HG03103 (cell line): Measurements from ENCODE around the gene LRRC59.
A peak's percentile ranks its signal among the peaks of the same experiment; 100 is the strongest.
"Not testable (repeated sequence)": the region's sequence is repeated elsewhere in the genome, so short reads cannot be mapped to it uniquely, and the experiment has no call there.

Experiments
- ATAC-seq: cut with Tn5 transposase; IDR thresholded peaks from one replicate; pipeline ENCODE4 v1.9.1; 2021; ENCODE audit warnings: low read depth; ENCODE audit not compliant: unreplicated experiment

Gene LRRC59

DNA sequence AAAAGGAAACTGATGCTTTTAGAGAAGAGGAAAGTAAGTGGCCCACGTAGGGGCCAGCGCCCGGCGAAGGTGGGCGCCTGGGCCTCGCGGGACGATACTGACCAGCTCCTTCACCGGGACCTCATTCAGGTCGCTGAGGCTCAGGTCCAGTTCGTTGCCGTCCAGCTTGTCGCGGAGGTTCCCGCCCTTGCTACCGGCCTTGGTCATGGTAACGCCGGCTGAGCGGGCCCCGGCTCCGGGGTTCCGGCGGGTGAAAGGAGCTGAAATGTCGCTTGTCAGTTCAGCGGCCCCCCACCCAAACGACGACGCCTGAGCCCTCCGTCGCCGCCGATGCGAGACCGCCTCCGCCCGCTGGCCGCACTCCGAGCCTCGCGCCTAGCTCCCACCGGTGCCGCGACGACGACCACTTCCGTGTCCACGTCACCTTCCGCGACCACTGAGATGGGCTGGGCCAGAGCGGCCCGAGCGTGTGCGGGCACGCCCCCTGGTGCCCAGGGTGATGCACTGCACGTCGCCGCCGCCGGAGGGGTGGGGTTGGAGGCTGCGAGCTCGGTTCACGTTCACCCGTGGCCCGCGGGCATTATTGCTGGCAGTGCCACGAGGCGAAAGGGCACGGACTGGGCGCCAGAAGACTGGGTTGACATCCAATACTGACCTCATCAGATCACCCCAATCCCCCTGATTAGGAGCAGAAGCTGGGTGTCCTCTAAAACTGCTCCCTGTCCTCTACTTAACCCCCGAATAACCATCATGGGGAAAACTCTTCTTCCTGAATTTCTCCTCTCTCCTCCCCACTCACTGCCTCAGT lies at the start of gene LRRC59:
LRRC59 (minus strand) TSS at position 413 of the 808 bp plus-strand sequence; CDS start at position 207, 206 bp downstream.
- ATAC-seq, result peak; percentile 96

GRCh38 chr17:50445730-50446325 lies 48.5 kb upstream of the LRRC59 start:
- no peak for ATAC-seq

DNA sequence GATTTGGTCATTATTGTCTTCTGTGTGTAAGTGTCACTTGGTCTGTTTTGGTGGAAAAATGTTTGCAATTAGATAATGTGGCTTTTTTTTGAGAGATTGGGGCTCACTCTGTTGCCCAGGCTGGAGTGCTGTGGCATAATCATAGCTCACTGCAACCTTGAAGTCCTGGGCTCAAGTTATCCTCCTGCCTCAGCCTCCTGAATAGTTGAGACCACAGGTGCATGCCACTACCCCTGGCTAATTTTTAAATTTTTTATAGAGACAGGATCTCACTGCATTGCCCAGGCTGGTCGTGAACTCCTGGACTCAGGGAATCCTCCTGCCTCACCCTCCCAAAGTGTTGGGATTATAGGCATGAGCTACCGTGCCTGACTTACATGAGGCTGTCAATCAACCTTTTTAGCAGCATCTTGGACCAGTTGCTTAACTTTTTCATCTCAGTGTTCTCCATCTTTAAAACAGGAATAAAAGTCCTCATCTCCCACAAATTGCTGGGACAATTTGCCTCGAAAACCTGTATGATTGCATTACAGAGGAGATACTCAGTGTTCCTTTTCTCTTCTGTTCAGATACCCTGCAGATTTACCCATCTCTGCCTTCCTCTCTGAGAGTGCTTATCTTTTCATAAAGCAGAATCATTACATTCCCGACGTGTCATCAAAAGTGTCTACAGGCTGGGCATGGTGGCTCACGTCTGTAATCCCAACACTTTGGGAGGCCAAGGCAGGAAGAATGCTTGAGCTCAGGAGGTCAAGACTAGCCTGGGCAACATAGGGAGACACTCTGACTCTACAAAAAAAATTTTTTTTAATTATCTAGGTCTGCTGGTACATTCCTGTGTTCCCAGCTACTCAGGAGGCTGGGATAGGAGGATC lies 47.8 kb upstream of the LRRC59 start:
- no peak for ATAC-seq

- no peak for ATAC-seq
Measured at GRCh38 chr17:50443505-50443974, 46.2 kb upstream of the LRRC59 start.

- no peak for ATAC-seq
Measured at GRCh38 chr17:50440838-50441829, 43.8 kb upstream of the LRRC59 start.

DNA sequence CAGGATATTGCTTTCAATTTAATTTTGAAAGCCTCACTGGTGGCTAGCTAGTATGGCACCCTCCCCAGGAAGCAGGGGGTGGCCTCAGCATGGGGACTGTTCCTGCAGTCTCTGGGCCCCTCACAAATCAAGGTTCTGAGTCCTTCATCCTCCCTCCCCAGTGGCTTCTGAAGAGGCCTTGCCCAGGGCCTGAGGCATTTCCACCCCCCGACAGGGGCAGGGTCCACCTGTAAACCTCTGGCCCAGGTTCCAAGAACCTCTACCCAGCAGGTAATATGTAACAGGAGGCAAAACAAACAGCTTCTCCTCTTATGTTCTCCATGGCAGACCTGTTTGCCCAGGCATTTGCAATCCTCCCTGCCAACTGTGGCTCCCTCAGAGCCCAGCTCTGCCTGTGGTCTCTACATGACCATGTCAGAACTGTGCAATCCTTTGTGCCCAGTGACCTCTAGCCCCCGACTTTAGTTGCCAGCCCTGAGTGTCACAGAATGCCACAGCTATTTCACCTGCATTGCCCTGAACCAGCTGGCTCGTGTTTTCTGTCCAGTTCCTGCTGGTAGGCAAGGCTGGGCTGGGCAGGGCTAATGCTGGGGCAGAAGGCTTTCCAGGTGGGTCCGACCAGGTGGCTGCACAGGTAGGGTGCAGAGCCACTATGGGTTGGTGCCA lies 43.0 kb upstream of the LRRC59 start:
- ATAC-seq, result no peak

DNA sequence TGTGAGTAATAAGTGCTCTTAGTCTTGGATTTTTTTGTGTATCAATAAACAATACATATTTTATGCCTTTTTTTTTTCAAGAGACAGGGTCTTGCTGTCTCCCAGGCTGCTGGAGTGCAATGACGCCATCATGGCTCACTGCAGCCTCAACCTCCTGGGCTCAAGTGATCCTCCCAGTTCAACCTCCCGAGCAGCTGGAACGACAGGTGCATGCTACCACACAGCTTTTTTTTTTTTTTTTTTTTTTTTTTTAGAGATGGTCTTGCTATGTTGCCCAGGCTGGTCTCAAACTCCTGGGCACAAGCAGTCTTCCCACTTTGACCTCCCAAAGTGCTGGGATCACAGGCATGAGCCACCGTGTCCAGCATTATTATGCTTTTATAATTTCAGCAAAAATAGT lies 41.7 kb upstream of the LRRC59 start:
- no peak for ATAC-seq

GRCh38 chr17:50437409-50437808 lies 40.1 kb upstream of the LRRC59 start:
- ATAC-seq, result no peak

GRCh38 chr17:50432125-50432762 lies 34.9 kb upstream of the LRRC59 start:
- ATAC-seq, result no peak

GRCh38 chr17:50430821-50431618 lies 33.7 kb upstream of the LRRC59 start:
- no peak for ATAC-seq

DNA sequence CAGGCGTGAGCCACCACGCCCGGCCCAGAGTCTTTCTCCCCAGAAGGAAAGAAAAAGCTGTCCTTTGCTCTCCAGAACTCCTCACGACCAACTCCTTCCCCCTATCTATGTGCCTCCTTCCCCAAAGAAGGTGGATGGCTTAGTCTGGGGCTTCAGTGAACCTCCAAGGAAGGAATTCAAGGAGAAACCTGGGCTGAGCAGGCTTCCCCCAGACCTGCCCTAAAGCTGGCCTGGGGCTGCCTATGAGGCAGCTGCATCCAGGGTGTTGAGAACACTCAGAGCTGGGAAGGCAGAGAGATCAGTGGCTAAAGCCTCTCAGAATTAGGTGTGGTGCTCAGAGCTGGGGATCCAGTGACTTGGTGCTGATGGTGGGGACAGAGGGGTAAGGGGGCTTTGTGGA lies 32.5 kb upstream of the LRRC59 start:
- no peak for ATAC-seq

DNA sequence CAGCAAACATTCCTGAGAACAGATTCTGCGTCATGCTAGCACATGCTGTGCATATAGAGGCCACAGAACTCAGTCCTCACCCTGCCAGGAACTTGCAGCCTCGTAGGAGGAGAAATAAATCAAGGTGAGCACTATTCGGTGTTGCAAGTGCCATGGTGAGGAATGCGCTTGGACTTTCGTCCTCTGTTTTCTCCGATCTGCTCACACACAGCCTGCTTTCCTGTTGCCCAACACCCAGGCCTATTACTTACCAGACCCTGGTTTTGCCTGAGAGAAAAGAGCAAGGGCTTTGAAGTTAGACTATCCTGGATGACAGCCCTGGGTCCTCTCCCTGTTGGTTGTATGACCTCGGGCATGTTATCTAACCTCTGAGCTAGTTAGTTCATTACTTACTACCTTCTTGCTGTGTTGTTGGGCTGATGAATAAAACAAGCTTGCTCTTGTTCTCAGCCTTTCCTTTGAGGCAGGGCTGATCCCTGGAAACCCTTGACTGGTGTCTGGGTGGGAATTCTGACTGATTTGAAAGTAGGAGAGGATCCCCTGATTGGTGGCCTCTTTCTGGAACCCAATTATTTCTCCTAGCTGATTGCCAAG lies 31.6 kb upstream of the LRRC59 start:
- no peak for ATAC-seq

GRCh38 chr17:50428126-50428525 lies 30.8 kb upstream of the LRRC59 start:
- not testable (repeated sequence) for ATAC-seq

DNA sequence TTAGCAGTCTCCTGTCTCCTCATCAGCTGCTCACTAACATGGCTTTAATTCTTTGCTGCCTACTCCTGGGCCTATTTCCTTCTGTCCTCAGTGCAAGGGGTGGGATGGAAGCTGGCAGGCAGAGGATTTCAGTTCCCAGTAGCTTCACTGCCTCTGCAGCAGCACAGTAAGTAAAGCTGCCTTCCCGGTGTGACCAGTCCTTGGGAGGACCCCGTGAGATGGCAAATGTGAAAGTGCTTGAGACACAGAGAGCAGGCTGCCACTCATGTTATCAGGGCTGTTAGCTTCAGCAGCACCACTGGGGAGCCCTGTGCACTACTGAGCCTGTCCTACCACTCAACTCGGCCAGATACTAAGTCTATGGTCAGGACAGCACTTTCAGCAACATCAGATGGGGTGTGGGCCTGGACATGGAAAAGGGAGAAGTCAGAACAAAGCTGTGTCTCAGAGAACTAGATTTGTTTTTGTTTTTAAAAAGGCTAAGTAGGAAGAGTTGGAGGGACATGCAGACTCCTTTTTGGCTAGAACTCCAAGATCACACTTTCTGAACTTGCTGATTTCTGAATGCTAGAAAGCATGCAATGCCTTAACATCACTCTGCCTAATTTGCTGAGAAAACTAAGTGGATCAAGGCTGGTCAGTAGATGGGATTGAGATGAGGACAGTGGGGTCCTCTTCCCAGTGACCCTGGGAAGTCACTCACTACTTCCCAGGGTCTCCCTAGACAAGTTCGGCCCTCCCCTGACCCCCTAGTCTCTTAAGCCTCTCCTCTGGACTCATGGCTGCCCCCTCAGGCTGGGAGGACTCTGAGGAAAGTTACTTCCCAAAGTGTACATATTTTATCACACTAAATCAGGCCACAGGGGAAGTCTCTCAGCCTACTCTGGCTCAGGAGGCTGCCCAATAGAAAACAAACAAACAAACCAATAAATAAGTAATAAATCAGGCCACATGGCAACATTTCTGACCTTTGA lies 29.8 kb upstream of the LRRC59 start:
- no peak for ATAC-seq

GRCh38 chr17:50426472-50426782 lies 29.1 kb upstream of the LRRC59 start:
- no peak for ATAC-seq

- ATAC-seq, result no peak
Measured at GRCh38 chr17:50425682-50426471, 28.6 kb upstream of the LRRC59 start, which contains the start of gene ACSF2. ACSF2 (plus strand) TSS chr17:50426218; CDS start chr17:50426262, 44 bp downstream.
